Glutamatergic neuron (in vitro differentiated cells): ENCODE data around the gene APOA5. TPM values are rescaled to one million over a fixed set of nuclear protein-coding genes. Genes with fewer than 3 reads are reported as not detected.

Source experiments
- DNase-seq: peaks from one replicate; pipeline ENCODE4 v3.0.0; 2022
- H3K27ac Mint-ChIP-seq: one replicate; pipeline ENCODE4 v1.8.0; 2020; ENCODE audit warnings: mild to moderate bottlenecking, mixed read lengths, inconsistent platforms; ENCODE audit not compliant: unreplicated experiment
- H3K27me3 Mint-ChIP-seq: one replicate; pipeline ENCODE4 v1.8.0; 2020; ENCODE audit warnings: mild to moderate bottlenecking, moderate library complexity, mixed read lengths, inconsistent platforms; ENCODE audit not compliant: unreplicated experiment
- H3K36me3 Mint-ChIP-seq: one replicate; pipeline ENCODE4 v1.8.0; 2020; ENCODE audit warnings: mild to moderate bottlenecking, mixed read lengths, inconsistent platforms; ENCODE audit not compliant: unreplicated experiment
- H3K4me1 Mint-ChIP-seq: one replicate; pipeline ENCODE4 v1.8.0; 2020; ENCODE audit warnings: mild to moderate bottlenecking, low read depth, mixed read lengths, inconsistent platforms; ENCODE audit not compliant: unreplicated experiment
- H3K4me3 Mint-ChIP-seq: one replicate; pipeline ENCODE4 v1.8.0; 2020; ENCODE audit warnings: mild to moderate bottlenecking, mixed read lengths, inconsistent platforms; ENCODE audit not compliant: unreplicated experiment
- H3K9me3 Mint-ChIP-seq: one replicate; pipeline ENCODE4 v1.8.0; 2020; ENCODE audit warnings: mild to moderate bottlenecking, moderate library complexity, mixed read lengths, inconsistent platforms; ENCODE audit not compliant: unreplicated experiment
- CTCF ChIP-seq: fragments of 200-600 bp; sonication (generic); IDR thresholded peaks from one replicate; pipeline ENCODE4 v1.5.0; 2021; ENCODE audit not compliant: partially characterized antibody, unreplicated experiment
- total RNA-seq: library from RNA; stranded (reverse); fragmentation: NEBNext Ultra II Directional; extraction: Animal tissue kit (Norgen Biotek cat#: 25700); gene quantifications from one replicate; pipeline ENCODE4 v1.2.1, GENCODE V29; 2021; ENCODE audit not compliant: unreplicated experiment

APOA5 gene
- total RNA-seq, 1 donor from 2014 or later: not detected

- DNase-seq: no peak
- H3K27me3 Mint-ChIP-seq: no peaks in the 10 kb centered on the region
- TF ChIP-seq CTCF: no peak
- no peaks in the 10 kb centered on the region for H3K9me3 Mint-ChIP-seq
- no peaks in the 10 kb centered on the region for H3K36me3 Mint-ChIP-seq
- no peak overlapping the region for H3K4me3 Mint-ChIP-seq
- no peaks in the 10 kb centered on the region for H3K4me1 Mint-ChIP-seq
- no peak overlapping the region for H3K27ac Mint-ChIP-seq
These were observed 30.9 kb upstream of the APOA5 start for GRCh38 chr11:116822575-116822974.

GRCh38 chr11:116821050-116821918 lies 29.6 kb upstream of the APOA5 start:
- Mint-ChIP-seq H3K9me3 (no peaks in the 10 kb centered on the region), H3K4me3 (no peak overlapping the region), H3K27me3 (no peaks in the 10 kb centered on the region), H3K36me3 (no peaks in the 10 kb centered on the region), H3K4me1 (no peaks in the 10 kb centered on the region), H3K27ac (no peak overlapping the region)
- no peak for DNase-seq
- no peak for TF ChIP-seq CTCF

DNA sequence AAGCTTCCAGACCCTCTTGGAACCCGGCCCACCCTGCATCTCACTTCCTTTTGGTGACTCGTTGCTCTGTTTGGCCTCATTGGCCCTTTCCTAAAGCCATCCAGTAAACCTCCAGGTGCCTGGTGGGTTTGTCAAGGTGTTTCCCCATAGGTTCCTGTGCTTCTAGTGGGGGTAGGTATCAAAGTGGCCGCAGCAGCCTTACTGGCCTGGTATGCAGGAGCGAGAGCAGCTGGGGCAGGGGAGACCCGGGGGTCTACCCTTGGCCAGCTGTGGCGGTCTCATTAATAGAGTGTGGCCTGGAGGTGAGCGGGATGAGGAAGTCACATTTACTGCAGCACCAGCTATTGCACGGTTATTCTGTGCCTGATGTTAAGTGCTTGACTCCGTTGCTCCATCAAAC lies 27.4 kb upstream of the APOA5 start:
- H3K4me3 Mint-ChIP-seq: no peak overlapping the region
- TF ChIP-seq CTCF: no peak
- H3K9me3 Mint-ChIP-seq: no peaks in the 10 kb centered on the region
- no peaks in the 10 kb centered on the region for H3K27me3 Mint-ChIP-seq
- no peak overlapping the region for H3K27ac Mint-ChIP-seq
- no peaks in the 10 kb centered on the region for H3K4me1 Mint-ChIP-seq
- no peak for DNase-seq
- H3K36me3 Mint-ChIP-seq: no peaks in the 10 kb centered on the region

DNA sequence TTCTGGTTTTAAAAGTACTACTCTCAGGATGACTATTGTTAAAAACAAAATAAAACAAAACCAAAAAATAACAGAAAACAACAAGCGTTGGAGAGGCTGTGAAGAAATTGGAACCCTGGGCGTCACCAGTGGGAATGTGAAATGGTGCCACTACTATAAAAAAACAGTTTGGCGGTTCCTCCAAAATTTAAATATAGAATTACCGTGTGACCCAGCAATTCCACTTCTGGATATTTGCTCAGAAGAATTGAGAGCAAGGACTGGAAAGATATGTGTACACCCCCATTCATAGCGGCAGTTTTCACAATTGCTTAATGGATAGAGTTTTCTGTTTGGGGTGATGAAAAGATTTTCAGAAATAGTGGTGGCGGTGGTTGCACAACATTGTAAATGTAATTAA lies 22.8 kb upstream of the APOA5 start:
- Mint-ChIP-seq H3K4me1 (no peaks in the 10 kb centered on the region), H3K36me3 (no peaks in the 10 kb centered on the region), H3K27me3 (no peaks in the 10 kb centered on the region), H3K9me3 (no peaks in the 10 kb centered on the region), H3K27ac (no peak overlapping the region), H3K4me3 (no peak overlapping the region)
- no peak for TF ChIP-seq CTCF
- DNase-seq: no peak

DNA sequence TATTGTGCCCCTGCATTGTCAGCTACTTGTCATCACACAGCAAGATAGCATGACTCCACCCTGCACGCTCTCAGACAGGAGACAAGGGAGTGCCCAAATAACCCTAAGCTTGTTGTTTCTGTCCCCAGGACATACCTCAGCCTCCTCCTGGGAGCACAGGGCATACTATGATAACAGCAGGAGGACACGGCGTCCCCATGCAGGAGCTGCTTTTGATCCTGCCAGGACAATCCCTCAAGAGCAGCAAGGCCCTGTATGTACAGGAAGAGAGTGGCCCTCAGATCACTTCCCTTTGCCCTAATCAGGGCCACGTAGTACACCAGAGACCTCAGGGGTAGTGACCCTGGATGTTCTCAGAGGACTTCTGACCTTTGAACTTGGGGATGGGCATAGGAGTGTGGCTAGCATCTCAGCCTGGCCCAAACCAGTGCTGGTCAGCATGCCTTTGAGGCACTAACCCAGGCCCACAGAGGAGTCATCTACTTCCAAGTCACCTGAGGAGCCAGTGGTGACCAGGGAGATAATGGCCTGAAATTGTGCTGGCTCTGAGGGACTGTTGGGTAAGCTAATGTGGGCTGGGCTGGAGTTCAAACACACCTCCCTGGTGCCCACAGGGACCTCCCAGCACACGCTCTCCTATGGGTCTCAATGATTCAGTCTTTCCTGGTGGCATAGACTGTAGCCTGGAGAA lies 22.2 kb upstream of the APOA5 start:
- DNase-seq: no peak
- Mint-ChIP-seq H3K4me1 (no peaks in the 10 kb centered on the region), H3K4me3 (no peak overlapping the region), H3K27ac (no peak overlapping the region), H3K9me3 (no peaks in the 10 kb centered on the region), H3K27me3 (peaks cover 2% of the 10 kb centered on the region), H3K36me3 (no peaks in the 10 kb centered on the region)
- TF ChIP-seq CTCF: no peak
